Coronary artery (tissue), 2 donors: ENCODE results near the gene ACER1.

Source experiments
- DNase-seq: peaks from one replicate; pipeline ENCODE4 v3.0.0-alpha.2; 2017; ENCODE audit warnings: low spot score
- H3K27ac ChIP-seq, 2 donors: fragments of 200-600 bp; sonication (generic); one replicate each; pipeline ENCODE4 v1.5.1; 2016 to 2019
- H3K4me3 ChIP-seq: fragments of 200-600 bp; sonication (generic); 2 replicates; pipeline ENCODE4 v1.5.1; 2016; ENCODE audit warnings: mild to moderate bottlenecking, moderate library complexity
- CTCF ChIP-seq: fragments of 200-600 bp; sonication (generic); IDR thresholded peaks from one replicate; pipeline ENCODE4 v1.5.1; 2019; ENCODE audit warnings: antibody characterized with exemption

The ACER1 gene

DNA sequence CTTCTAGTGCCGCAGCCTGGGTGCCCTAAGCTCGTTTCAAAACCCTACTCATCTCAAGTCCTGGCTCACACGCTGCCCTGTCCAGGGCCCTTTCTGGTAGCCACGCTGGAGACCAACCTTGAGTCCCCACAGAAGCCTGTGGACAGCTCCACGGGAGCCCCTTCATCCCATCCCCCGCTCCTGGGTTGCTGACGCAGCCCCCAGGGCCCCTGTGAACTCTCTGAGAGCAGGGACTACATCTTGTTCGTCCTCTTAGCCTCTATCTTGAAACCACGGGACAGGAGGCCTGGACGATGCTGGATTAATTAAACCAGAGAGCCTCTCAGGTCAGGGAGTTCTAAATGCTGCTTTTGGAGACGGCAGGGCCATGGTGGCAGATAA lies 61.0 kb downstream of the ACER1 start:
- DNase-seq: no peak
- Histone ChIP-seq H3K27ac (peak overlapping the region; percentile 83 to 97), H3K4me3 (peak overlapping the region; percentile 65)
- TF ChIP-seq CTCF: no peak

GRCh38 chr19:6271721-6272410 lies 61.5 kb downstream of the ACER1 start:
- no peak for DNase-seq
- H3K27ac ChIP-seq: peak overlapping the region; percentile 83 to 97
- TF ChIP-seq CTCF: no peak
- peak overlapping the region; percentile 65 for H3K4me3 ChIP-seq

GRCh38 chr19:6271251-6271650 lies 62.2 kb downstream of the ACER1 start:
- no peak for DNase-seq

DNA sequence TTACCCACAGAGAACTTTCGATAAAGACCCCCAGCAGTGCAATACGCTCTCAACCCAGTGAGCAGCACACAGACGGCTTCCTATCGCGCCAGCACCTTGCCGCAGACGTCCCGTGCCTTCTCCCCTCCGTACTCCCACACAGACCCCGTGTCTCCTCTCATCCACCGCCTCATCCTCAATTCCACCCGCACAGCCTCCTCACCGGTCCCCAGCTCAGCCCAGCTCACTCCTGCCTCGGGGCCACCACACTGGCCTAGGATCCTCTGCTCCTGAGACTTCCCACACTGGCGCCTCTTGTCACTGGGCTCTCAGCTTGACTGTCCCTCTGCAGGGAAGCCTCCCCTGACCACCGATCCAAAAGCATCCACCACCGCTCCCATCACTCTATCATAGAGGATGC lies 62.6 kb downstream of the ACER1 start:
- DNase-seq: no peak
- peak overlapping the region; percentile 65 for H3K4me3 ChIP-seq
- no peak for TF ChIP-seq CTCF
- peak overlapping the region in 1 of 2 donors; percentile 97 for H3K27ac ChIP-seq

More at GRCh38 chr19:6271251-6271650, 62.2 kb downstream of the ACER1 start:
- peak overlapping the region; percentile 83 to 97 for H3K27ac ChIP-seq
- no peak for TF ChIP-seq CTCF
- H3K4me3 ChIP-seq: peak overlapping the region; percentile 65

GRCh38 chr19:6270076-6270745 lies 63.2 kb downstream of the ACER1 start:
- peak overlapping the region in 1 of 2 donors; percentile 97 for H3K27ac ChIP-seq

DNA sequence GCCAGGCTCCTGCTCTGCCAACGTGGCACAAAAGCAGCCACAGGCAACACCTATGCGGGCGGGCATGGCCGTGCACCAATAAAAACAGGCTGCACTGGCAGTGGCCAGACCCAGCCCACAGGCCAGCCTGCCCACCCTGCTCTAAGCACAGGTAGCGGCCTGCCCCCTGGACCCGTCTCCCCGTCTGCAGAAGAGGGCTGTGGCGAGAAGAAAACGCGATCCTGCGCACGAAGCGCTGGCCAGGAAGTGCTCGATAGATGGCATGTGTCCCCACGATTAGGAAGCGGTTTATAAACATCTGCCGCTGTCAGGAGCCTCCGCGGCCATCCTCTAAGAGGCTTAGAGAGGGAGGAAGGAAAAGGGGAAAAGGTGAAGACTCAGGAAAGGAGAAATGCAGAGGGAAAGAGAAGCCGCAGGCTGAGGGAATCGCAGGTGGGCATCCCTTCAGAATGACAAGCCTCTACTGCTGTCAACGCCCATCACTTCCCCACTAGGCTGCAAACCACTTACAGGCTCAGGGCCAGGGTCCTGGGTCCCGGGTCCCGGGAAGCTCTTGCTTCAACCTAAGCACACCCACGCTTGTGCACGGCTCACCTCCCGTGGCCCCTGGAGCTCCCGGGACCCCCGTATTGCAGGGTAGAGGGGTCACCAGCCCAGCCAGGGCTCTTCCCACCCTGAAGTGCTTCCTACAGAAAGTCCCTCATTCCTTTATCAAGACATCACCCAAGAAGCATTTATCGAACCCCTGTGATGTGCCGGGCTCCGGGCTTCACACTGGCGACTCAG lies 64.1 kb downstream of the ACER1 start:
- no peak for DNase-seq
- no peak for TF ChIP-seq CTCF
- Histone ChIP-seq H3K27ac (no peak overlapping the region), H3K4me3 (no peak overlapping the region)

More at GRCh38 chr19:6270076-6270745, 63.2 kb downstream of the ACER1 start:
- no peak for TF ChIP-seq CTCF
- no peak for DNase-seq
- no peak overlapping the region for H3K4me3 ChIP-seq
